RWPE1 (cell line): ENCODE measurements around the gene WDR83.

ENCODE experiments used
- CTCF ChIA-PET: fragments of 350-600 bp; sonication (Branson Sonifier 250); formaldehyde crosslinking; extraction: SDS; loops from one replicate; lab custom pipeline; 2021; lab: Yijun Ruan, JAX
- POLR2A ChIA-PET: fragments of 400-600 bp; formaldehyde crosslinking; extraction: SDS; loops from one replicate; lab custom pipeline; 2020; ENCODE audit warnings: antibody characterized with exemption; ENCODE audit not compliant: low non-redundant PET; lab: Yijun Ruan, JAX
- DNase-seq: peaks from one replicate; pipeline ENCODE4 v3.0.0; 2012; ENCODE audit warnings: low spot score
- H3K27ac ChIP-seq: fragments of 450-650 bp; 2 replicates; pipeline ENCODE4 v1.5.1; 2017
- CTCF ChIP-seq: fragments of 450-650 bp; conservative IDR thresholded peaks from 2 replicates; pipeline ENCODE4 v1.5.1; 2017; ENCODE audit warnings: low read depth, mild to moderate bottlenecking

WDR83 gene

GRCh38 chr19:12680034-12680433, 13.4 kb downstream of the WDR83 start:
- no peak for DNase-seq
- TF ChIP-seq CTCF: no peak
- ChIA-PET POLR2A (no interaction called here), CTCF (no interaction called here)
- peak overlapping the region; percentile 99 for H3K27ac ChIP-seq

- ChIA-PET POLR2A (interaction anchor here (0.5 to 0.7 kb wide), 5 partner anchors 8 to 794 kb away, joined by 3 to 8 read pairs (median 5); no protein-coding TSS in a partner anchor), CTCF (interaction anchor here (0.5 to 1.3 kb wide), 6 partner anchors 9 to 945 kb away, joined by 3 to 5 read pairs (median 4); partner anchors contain the start of genes MAN2B1 and WDR83)
- no peak for TF ChIP-seq CTCF
- peak within 1 kb of the TSS; percentile 99 for H3K27ac ChIP-seq
- peak; percentile 96 for DNase-seq
These were observed 14.7 kb downstream of the WDR83 start, which contains the start of gene DHPS for GRCh38 chr19:12681074-12681987. Gene DHPS, minus strand, starts transcription at chr19:12681880. Its CDS starts 114 bp downstream, at chr19:12681766.

- H3K27ac ChIP-seq: no peak overlapping the region
- no peak for TF ChIP-seq CTCF
- CTCF ChIA-PET: interaction anchor here (1.1 kb wide), 1 partner anchor 162 kb away, joined by 4 read pairs; no protein-coding TSS in a partner anchor
- POLR2A ChIA-PET: no interaction called here
- DNase-seq: no peak
These were observed 19.2 kb downstream of the WDR83 start for GRCh38 chr19:12685831-12686230.

GRCh38 chr19:12687496-12688196, 21.0 kb downstream of the WDR83 start, which contains the start of gene GNG14:
Gene GNG14, plus strand, starts transcription at chr19:12687998. Its CDS starts 51 bp downstream, at chr19:12688049.
- H3K27ac ChIP-seq: no peak within 1 kb of the TSS; the same call in 1 of the 2 replicates
- TF ChIP-seq CTCF: no peak
- CTCF ChIA-PET: interaction anchor here (0.6 kb wide), 1 partner anchor 10 kb away, joined by 3 read pairs; no protein-coding TSS in a partner anchor
- POLR2A ChIA-PET: no interaction called here
- DNase-seq: no peak

GRCh38 chr19:12689012-12689411, 22.4 kb downstream of the WDR83 start:
- no peak for DNase-seq
- no peak overlapping the region for H3K27ac ChIP-seq
- ChIA-PET POLR2A (no interaction called here), CTCF (interaction anchor here (0.7 kb wide), 1 partner anchor 33 kb away, joined by 3 read pairs; no protein-coding TSS in a partner anchor)
- no peak for TF ChIP-seq CTCF
